OCI-LY3 (cell line): ENCODE data around the gene RPAP2.

Experiments
- CTCF ChIP-seq: fragments of 200-600, 300-600 bp; sonication (generic); IDR thresholded peaks from 2 replicates; pipeline ENCODE4 v1.5.1; 2014; ENCODE audit warnings: antibody characterized with exemption, low read length, low read depth
- EZH2phosphoT487 ChIP-seq: fragments of 200-600 bp; shearing (Covaris generic); IDR thresholded peaks from 2 replicates; pipeline ENCODE4 v1.6.1; 2018; ENCODE audit warnings: antibody characterized with exemption, mixed run types, low read depth

GRCh38 chr1:92277105-92277723 lies 21.6 kb upstream of the RPAP2 start:
- TF ChIP-seq CTCF (no peak), EZH2phosphoT487 (no peak)
